ENCODE data around the gene HEATR5A.
"Not testable (repeated sequence)": the region's sequence is repeated elsewhere in the genome, so short reads cannot be mapped to it uniquely, and the experiment has no call there.

Gene HEATR5A

GRCh38 chr14:31259040-31259435, 161.3 kb downstream of the HEATR5A start:
- not testable (repeated sequence) for DNase-seq (ENCODE audit: low read depth in 1 of 2, low spot score in 1 of 2)

GRCh38 chr14:31258427-31259039, 161.8 kb downstream of the HEATR5A start:
- no peak for DNase-seq (ENCODE audit: low read depth in 1 of 2, low spot score in 1 of 2)

- not testable (repeated sequence) for DNase-seq (ENCODE audit: low read depth in 1 of 2, low spot score in 1 of 2)
Observed at GRCh38 chr14:31257554-31258426, 162.6 kb downstream of the HEATR5A start.

GRCh38 chr14:31257244-31257553, 163.2 kb downstream of the HEATR5A start:
- DNase-seq (ENCODE audit: low read depth in 1 of 2, low spot score in 1 of 2): no peak

GRCh38 chr14:31256534-31257243, 163.7 kb downstream of the HEATR5A start:
- DNase-seq (ENCODE audit: low read depth in 1 of 2, low spot score in 1 of 2): no peak

- not testable (repeated sequence) for DNase-seq (ENCODE audit: low read depth in 1 of 2, low spot score in 1 of 2)
Observed at GRCh38 chr14:31255918-31256317, 164.4 kb downstream of the HEATR5A start.

GRCh38 chr14:31255286-31255685, 165.1 kb downstream of the HEATR5A start:
- no peak for DNase-seq (ENCODE audit: low read depth in 1 of 2, low spot score in 1 of 2)

GRCh38 chr14:31253746-31254471, 166.4 kb downstream of the HEATR5A start:
- DNase-seq (ENCODE audit: low read depth in 1 of 2, low spot score in 1 of 2): no peak

- no peak for DNase-seq (ENCODE audit: low read depth in 1 of 2, low spot score in 1 of 2)
Observed at GRCh38 chr14:31252865-31253264, 167.5 kb downstream of the HEATR5A start.

GRCh38 chr14:31251028-31251958, 169.1 kb downstream of the HEATR5A start:
- DNase-seq (ENCODE audit: low read depth in 1 of 2, low spot score in 1 of 2): no peak

- no peak for DNase-seq (ENCODE audit: low read depth in 1 of 2, low spot score in 1 of 2)
Observed at GRCh38 chr14:31244626-31245025, 175.7 kb downstream of the HEATR5A start.

GRCh38 chr14:31243860-31244259, 176.5 kb downstream of the HEATR5A start:
- no peak for DNase-seq (ENCODE audit: low read depth in 1 of 2, low spot score in 1 of 2)

- DNase-seq (ENCODE audit: low read depth in 1 of 2, low spot score in 1 of 2): not testable (repeated sequence)
Observed at GRCh38 chr14:31242161-31242940, 178.0 kb downstream of the HEATR5A start.

Measured in stimulated activated CD4-positive, alpha-beta T cell treated with anti-CD3 and anti-CD28 coated beads, Interleukin-15, amount 100 ng/mL, for 1 hour (primary cell).